DOHH2 (cell line): ENCODE results near the gene ARHGAP22.

ENCODE experiments used
- H3F3A ChIP-seq: fragments of 200-600 bp; sonication (generic), shearing (Covaris generic); 2 replicates; pipeline ENCODE4 v1.6.0; 2016; ENCODE audit warnings: antibody characterized with exemption, mild to moderate bottlenecking; ENCODE audit not compliant: control insufficient read depth, insufficient read depth
- H3K27ac ChIP-seq: fragments of 200-600 bp; sonication (generic); 2 replicates; pipeline ENCODE4 v1.5.1; 2014; ENCODE audit warnings: low read depth, mild to moderate bottlenecking, low read length, moderate library complexity
- H3K27me3 ChIP-seq: fragments of 200-600 bp; sonication (generic); 2 replicates; pipeline ENCODE4 v1.6.1; 2014; ENCODE audit warnings: mild to moderate bottlenecking, low read length, mixed read lengths; ENCODE audit not compliant: control insufficient read depth
- H3K36me3 ChIP-seq: fragments of 200-600 bp; sonication (generic); 2 replicates; pipeline ENCODE4 v1.6.1; 2014; ENCODE audit warnings: mild to moderate bottlenecking, low read length, moderate library complexity, mixed read lengths; ENCODE audit not compliant: control insufficient read depth
- H3K4me1 ChIP-seq: fragments of 200-600 bp; sonication (generic); 2 replicates; pipeline ENCODE4 v1.6.1; 2014; ENCODE audit warnings: mild to moderate bottlenecking, low read length, mixed read lengths; ENCODE audit not compliant: control insufficient read depth
- H3K4me2 ChIP-seq: fragments of 200-600 bp; sonication (generic); 2 replicates; pipeline ENCODE4 v1.6.0; 2014; ENCODE audit warnings: mild to moderate bottlenecking, low read length, moderate library complexity
- H3K4me3 ChIP-seq: fragments of 200-600 bp; sonication (generic); 2 replicates; pipeline ENCODE4 v1.5.1; 2014; ENCODE audit warnings: mild to moderate bottlenecking, low read length, mixed read lengths
- H3K79me2 ChIP-seq: fragments of 200-600 bp; sonication (generic); 2 replicates; pipeline ENCODE4 v1.6.1; 2014; ENCODE audit warnings: mild to moderate bottlenecking, low read length, mixed read lengths; ENCODE audit not compliant: control insufficient read depth
- H3K9me2 ChIP-seq: fragments of 200-600 bp; sonication (generic); replicated peaks from 2 replicates; pipeline ENCODE4 v1.6.1; 2014; ENCODE audit warnings: mild to moderate bottlenecking, low read length, mixed read lengths; ENCODE audit not compliant: control insufficient read depth
- H3K9me3 ChIP-seq: fragments of 200-600 bp; sonication (generic); 2 replicates; pipeline ENCODE4 v1.6.1; 2014; ENCODE audit warnings: antibody characterized with exemption, low read length, mixed read lengths; ENCODE audit not compliant: control insufficient read depth, insufficient read depth
- H4K20me1 ChIP-seq: fragments of 200-600 bp; sonication (generic); 2 replicates; pipeline ENCODE4 v1.6.0; 2014; ENCODE audit warnings: low read depth, mild to moderate bottlenecking, antibody characterized with exemption, low read length, moderate library complexity; ENCODE audit not compliant: control insufficient read depth, insufficient read depth
- EZH2phosphoT487 ChIP-seq: fragments of 200-600 bp; sonication (generic); IDR thresholded peaks from 2 replicates; pipeline ENCODE4 v1.6.1; 2017; ENCODE audit warnings: borderline replicate concordance, mild to moderate bottlenecking, antibody characterized with exemption, low read length, moderate library complexity, mixed read lengths
- TF ChIP-seq, protein P1 (sequence below): fragments of 200-600 bp; sonication (generic); IDR thresholded peaks from one replicate; pipeline ENCODE4 v1.5.1; 2014; ENCODE audit warnings: antibody characterized with exemption, mild to moderate bottlenecking, low read depth, low read length; ENCODE audit not compliant: poor library complexity, severe bottlenecking

The ARHGAP22 gene

DNA sequence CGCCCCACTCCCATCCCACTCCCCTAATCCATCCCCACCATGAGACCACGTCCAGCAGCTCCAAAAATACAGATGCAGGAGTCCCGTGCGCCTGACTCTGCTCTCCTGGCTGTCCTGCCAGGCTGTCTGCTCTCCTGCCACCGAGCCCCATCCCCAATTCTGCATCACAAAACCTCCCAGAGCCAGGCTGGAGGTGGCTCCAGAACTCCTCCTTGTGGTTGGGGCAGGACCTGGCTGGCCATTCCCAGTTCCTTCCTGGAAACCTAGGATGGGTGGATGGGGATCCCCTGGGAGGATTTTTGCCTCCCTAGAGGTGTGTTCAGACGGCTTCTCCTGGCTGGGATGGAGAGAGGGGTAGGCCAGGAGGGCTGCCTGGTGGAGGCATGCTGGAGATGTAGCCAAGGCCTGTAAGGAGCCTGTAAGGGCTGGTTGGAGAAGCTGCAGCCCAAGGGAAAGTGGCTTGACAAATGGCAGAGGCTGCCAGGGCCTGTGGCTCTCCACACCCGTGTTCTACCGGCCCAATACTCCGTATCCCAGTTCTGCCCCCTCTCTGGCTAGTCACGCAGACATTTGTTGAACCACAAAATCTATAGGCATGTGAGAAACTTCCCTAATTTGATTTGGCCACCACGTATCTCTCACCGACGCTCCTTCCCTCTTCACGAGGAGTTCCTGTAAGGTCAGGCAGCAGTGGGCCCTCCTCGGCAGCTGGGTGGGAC, 99.3 kb downstream of the ARHGAP22 start:
- Histone ChIP-seq H3F3A (no peaks in the 10 kb centered on the region), H3K4me2 (no peak overlapping the region), H3K27ac (no peak overlapping the region), H3K36me3 (no peaks in the 10 kb centered on the region), H3K9me2 (no peaks in the 10 kb centered on the region), H3K4me3 (no peak overlapping the region), H3K9me3 (no peaks in the 10 kb centered on the region), H3K27me3 (no peaks in the 10 kb centered on the region), H3K4me1 (no peaks in the 10 kb centered on the region), H3K79me2 (no peaks in the 10 kb centered on the region), H4K20me1 (no peaks in the 10 kb centered on the region)
- no peak for TF ChIP-seq EZH2phosphoT487

DNA sequence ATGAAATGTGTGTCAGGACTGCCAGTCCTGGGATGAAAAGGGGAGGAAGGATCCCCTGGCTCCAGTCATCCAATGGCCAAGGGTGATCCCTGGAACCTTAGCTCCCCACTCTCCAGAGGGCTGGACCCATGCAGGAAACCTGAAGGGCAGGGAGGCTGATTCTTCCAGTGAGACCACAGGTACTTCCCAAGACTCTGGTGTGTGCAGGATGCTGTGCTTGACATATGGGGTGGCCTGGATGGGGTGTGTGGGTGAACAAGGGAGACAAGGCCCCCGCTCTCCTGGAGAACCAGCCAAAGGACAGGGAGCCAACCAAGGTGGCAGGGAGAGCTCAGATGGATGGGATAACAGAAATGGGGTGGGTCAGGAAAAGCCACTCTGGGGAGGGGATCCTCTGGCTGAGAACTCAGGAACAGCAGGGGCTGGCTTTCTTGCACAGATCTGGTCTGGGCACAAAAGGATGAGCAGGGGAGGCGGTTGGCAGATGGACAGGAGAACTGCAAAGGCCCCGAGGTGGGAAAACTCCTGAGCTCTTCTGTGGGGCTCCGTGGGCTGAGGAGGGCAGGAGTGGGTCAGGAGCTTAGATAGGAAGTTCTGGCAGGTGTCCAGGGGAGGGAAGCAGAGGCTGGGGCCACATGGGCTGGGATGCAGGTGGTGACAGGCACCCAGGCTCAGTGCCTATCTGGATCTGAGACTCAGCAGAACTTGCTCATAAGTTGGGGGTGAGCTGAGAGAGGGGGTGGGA, 100.6 kb downstream of the ARHGAP22 start:
- no peak overlapping the region for H3K4me2 ChIP-seq
- no peaks in the 10 kb centered on the region for H3K9me3 ChIP-seq
- no peak overlapping the region for H3K4me3 ChIP-seq
- no peaks in the 10 kb centered on the region for H3K79me2 ChIP-seq
- H3K36me3 ChIP-seq: no peaks in the 10 kb centered on the region
- no peaks in the 10 kb centered on the region for H3K4me1 ChIP-seq
- no peaks in the 10 kb centered on the region for H4K20me1 ChIP-seq
- TF ChIP-seq, protein P1, sequence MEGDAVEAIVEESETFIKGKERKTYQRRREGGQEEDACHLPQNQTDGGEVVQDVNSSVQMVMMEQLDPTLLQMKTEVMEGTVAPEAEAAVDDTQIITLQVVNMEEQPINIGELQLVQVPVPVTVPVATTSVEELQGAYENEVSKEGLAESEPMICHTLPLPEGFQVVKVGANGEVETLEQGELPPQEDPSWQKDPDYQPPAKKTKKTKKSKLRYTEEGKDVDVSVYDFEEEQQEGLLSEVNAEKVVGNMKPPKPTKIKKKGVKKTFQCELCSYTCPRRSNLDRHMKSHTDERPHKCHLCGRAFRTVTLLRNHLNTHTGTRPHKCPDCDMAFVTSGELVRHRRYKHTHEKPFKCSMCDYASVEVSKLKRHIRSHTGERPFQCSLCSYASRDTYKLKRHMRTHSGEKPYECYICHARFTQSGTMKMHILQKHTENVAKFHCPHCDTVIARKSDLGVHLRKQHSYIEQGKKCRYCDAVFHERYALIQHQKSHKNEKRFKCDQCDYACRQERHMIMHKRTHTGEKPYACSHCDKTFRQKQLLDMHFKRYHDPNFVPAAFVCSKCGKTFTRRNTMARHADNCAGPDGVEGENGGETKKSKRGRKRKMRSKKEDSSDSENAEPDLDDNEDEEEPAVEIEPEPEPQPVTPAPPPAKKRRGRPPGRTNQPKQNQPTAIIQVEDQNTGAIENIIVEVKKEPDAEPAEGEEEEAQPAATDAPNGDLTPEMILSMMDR: no peak
- no peak for TF ChIP-seq EZH2phosphoT487
- no peak overlapping the region for H3K27ac ChIP-seq
- no peaks in the 10 kb centered on the region for H3K27me3 ChIP-seq
- H3K9me2 ChIP-seq: no peaks in the 10 kb centered on the region
- no peaks in the 10 kb centered on the region for H3F3A ChIP-seq

DNA sequence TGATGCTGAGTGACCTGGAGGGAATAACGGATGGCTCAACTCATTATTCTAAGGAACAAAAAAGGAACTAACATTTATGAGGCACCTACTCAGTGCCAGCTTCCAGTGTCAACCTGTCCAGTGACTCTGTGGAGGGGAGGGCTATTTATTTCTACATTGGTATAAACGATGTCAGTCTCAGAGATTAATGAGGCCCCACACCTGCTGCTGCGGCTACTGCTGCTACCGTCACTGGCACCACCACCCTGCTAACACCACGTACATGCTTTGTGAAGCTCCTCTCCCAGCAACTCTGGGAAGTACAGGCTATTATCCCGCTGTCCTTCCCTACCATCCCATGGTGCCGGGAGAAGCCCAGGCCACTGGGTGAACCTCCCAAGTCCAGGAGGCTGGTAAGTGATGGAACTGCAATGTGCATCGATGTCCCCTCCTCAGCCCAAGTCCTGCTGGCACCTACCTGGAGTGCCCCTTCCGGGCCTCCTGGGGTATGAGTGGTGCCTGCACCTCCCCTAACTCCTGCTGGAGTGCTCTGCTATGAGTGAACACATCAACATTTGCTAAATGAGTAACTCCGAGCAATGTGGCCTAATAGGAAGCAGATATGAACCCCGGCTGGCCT, 101.5 kb downstream of the ARHGAP22 start:
- Histone ChIP-seq H3F3A (no peaks in the 10 kb centered on the region), H3K27ac (no peak overlapping the region), H3K4me1 (no peaks in the 10 kb centered on the region), H3K4me2 (no peak overlapping the region), H3K79me2 (no peaks in the 10 kb centered on the region), H3K9me2 (no peaks in the 10 kb centered on the region), H3K9me3 (no peaks in the 10 kb centered on the region), H3K27me3 (no peaks in the 10 kb centered on the region), H3K4me3 (no peak overlapping the region), H4K20me1 (no peaks in the 10 kb centered on the region), H3K36me3 (no peaks in the 10 kb centered on the region)
- TF ChIP-seq, protein P1: no peak
- no peak for TF ChIP-seq EZH2phosphoT487

DNA sequence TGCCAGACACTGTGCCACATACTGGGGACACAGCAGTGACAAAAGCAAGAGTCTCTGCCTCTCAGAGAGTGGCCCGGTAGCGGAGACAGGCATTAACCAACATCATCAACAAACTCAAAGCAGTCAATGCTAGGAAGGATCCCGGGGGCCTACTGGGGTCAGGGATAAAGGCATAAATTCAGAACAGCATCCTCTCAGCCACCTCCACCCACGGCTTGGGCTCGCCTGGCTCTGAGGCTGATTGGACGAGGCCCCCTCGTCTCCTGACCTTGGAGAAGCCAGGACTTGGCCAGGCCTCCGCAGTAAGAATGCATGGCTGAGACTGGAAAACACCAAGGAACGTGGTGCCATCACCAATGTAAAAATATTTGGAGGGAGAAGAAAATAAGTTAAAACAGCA, 102.1 kb downstream of the ARHGAP22 start:
- Histone ChIP-seq H3F3A (no peaks in the 10 kb centered on the region), H3K27ac (no peak overlapping the region), H3K27me3 (no peaks in the 10 kb centered on the region), H4K20me1 (no peaks in the 10 kb centered on the region), H3K79me2 (no peaks in the 10 kb centered on the region), H3K9me2 (no peaks in the 10 kb centered on the region), H3K4me2 (no peak overlapping the region), H3K36me3 (no peaks in the 10 kb centered on the region), H3K4me1 (no peaks in the 10 kb centered on the region), H3K4me3 (no peak overlapping the region), H3K9me3 (no peaks in the 10 kb centered on the region)
- TF ChIP-seq, protein P1: no peak
- TF ChIP-seq EZH2phosphoT487: no peak
